ENCODE results near the gene UPF1. TPM values are rescaled to one million over a fixed set of nuclear protein-coding genes. Genes with fewer than 3 reads are reported as not detected.
"Not testable (repeated sequence)": the region's sequence is repeated elsewhere in the genome, so short reads cannot be mapped to it uniquely, and the experiment has no call there.

Gene UPF1
- total RNA-seq, 4 donors from 2014 or later: 63.9 to 157 (median 127) TPM

DNA sequence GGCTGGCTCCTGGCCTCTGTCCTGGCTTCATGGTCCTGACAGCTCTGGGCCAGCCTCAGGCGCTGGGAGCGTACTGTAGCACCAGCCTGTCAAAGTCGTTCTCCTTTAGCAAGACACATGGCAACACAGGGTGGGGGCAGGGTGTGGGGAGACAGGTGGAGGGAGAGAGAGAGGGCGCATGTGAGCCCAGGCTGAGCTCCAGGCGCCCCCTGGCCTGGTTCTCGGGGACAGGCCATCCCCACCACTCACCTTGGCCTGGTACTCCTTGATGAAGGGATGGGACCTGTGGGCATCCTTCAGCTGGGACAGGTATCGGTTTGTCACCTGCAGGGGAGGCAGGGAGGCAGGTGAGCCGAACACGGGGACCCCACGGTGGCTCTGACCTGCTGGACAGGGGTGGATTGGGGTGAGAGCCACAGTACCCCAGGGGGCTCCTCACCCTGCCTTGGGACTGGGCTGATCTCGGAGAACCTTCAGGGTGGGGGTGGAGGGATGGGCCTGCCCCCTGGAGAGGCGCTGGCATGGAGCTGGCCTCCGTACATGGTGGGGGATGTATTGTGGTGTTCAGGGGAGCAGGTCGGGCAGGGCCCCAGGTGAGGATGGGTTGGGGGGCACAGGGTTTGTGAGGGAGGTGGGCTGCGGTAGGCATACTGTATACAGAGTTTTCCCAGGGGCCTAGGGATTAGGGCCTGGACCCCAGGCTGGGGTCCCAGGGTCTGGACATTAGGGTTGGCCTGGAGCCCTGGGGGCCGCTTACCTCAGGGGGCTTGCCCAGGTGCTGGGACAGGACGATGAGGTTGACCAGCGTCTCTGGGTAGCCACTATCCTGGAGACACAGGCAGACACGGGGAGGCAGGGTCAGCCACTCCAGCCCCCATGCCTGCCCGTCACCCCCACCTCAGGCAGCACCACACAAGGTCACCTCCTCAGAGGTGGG, 68.1 kb downstream of the UPF1 start:
- no peak overlapping the region for H3K4me3 ChIP-seq
- DNase-seq: no peak
- peaks cover 0 to 8% of the 10 kb centered on the region in 2 donors for H3K27me3 ChIP-seq
- H3K4me1 ChIP-seq: peaks cover 0 to 31% (median 6%) of the 10 kb centered on the region in 4 donors
- TF ChIP-seq CTCF (IDR thresholded peaks at IDR 0.05): no peak
- no peak for TF ChIP-seq POLR2A (IDR thresholded peaks at IDR 0.05)
- no peaks in the 10 kb centered on the region for H3K9me3 ChIP-seq
- H3K27ac ChIP-seq: no peak overlapping the region
- peaks cover 0 to 50% (median 0%) of the 10 kb centered on the region in 3 donors for H3K36me3 ChIP-seq

- Histone ChIP-seq H3K4me3 (no peak overlapping the region), H3K9me3 (no peaks in the 10 kb centered on the region), H3K27me3 (no peaks in the 10 kb centered on the region), H3K27ac (no peak overlapping the region), H3K36me3 (peaks cover 0 to 60% (median 0%) of the 10 kb centered on the region in 3 donors), H3K4me1 (peaks cover 0 to 22% (median 0%) of the 10 kb centered on the region in 4 donors)
- TF ChIP-seq CTCF (IDR thresholded peaks at IDR 0.05): no peak
- TF ChIP-seq POLR2A (IDR thresholded peaks at IDR 0.05): no peak
- peak in 1 of 3 donors; percentile 39 for DNase-seq
Observed at GRCh38 chr19:18900700-18901481, 69.1 kb downstream of the UPF1 start.

- TF ChIP-seq CTCF (IDR thresholded peaks at IDR 0.05): no peak
- TF ChIP-seq POLR2A (IDR thresholded peaks at IDR 0.05): no peak
- Histone ChIP-seq H3K36me3 (peaks cover 0 to 66% (median 0%) of the 10 kb centered on the region in 3 donors), H3K4me1 (peaks cover 0 to 18% (median 0%) of the 10 kb centered on the region in 4 donors), H3K9me3 (no peaks in the 10 kb centered on the region), H3K4me3 (no peak overlapping the region), H3K27ac (no peak overlapping the region), H3K27me3 (no peaks in the 10 kb centered on the region)
- DNase-seq: no peak
Observed at GRCh38 chr19:18901491-18901890, 69.7 kb downstream of the UPF1 start.

GRCh38 chr19:18902519-18902918, 70.8 kb downstream of the UPF1 start:
- not testable (repeated sequence) for H3K4me3 ChIP-seq, H3K9me3 ChIP-seq, H3K27ac ChIP-seq, H3K27me3 ChIP-seq, DNase-seq
- peaks cover 0 to 15% (median 0%) of the 10 kb centered on the region in 4 donors for H3K4me1 ChIP-seq
- H3K36me3 ChIP-seq: peaks cover 0 to 75% (median 0%) of the 10 kb centered on the region in 3 donors

GRCh38 chr19:18903156-18904037, 71.6 kb downstream of the UPF1 start:
- H3K9me3 ChIP-seq: no peaks in the 10 kb centered on the region
- H3K4me3 ChIP-seq: no peak overlapping the region
- DNase-seq: peak in 1 of 3 donors; percentile 34
- peaks cover 0 to 82% (median 0%) of the 10 kb centered on the region in 3 donors for H3K36me3 ChIP-seq
- H3K27me3 ChIP-seq: no peaks in the 10 kb centered on the region
- no peak overlapping the region for H3K27ac ChIP-seq
- no peak for TF ChIP-seq POLR2A (IDR thresholded peaks at IDR 0.05)
- TF ChIP-seq CTCF (IDR thresholded peaks at IDR 0.05): no peak
- peaks cover 0 to 9% (median 0%) of the 10 kb centered on the region in 4 donors for H3K4me1 ChIP-seq

Measured in Peyer's patch (tissue), 4 donors.